GM18498 (cell line): ENCODE results near the gene TNS1.

Source experiments
- ATAC-seq: cut with Tn5 transposase; IDR thresholded peaks from one replicate; pipeline ENCODE4 v1.9.1; 2021; ENCODE audit warnings: mild to moderate bottlenecking, moderate library complexity; ENCODE audit not compliant: unreplicated experiment

TNS1 gene

DNA sequence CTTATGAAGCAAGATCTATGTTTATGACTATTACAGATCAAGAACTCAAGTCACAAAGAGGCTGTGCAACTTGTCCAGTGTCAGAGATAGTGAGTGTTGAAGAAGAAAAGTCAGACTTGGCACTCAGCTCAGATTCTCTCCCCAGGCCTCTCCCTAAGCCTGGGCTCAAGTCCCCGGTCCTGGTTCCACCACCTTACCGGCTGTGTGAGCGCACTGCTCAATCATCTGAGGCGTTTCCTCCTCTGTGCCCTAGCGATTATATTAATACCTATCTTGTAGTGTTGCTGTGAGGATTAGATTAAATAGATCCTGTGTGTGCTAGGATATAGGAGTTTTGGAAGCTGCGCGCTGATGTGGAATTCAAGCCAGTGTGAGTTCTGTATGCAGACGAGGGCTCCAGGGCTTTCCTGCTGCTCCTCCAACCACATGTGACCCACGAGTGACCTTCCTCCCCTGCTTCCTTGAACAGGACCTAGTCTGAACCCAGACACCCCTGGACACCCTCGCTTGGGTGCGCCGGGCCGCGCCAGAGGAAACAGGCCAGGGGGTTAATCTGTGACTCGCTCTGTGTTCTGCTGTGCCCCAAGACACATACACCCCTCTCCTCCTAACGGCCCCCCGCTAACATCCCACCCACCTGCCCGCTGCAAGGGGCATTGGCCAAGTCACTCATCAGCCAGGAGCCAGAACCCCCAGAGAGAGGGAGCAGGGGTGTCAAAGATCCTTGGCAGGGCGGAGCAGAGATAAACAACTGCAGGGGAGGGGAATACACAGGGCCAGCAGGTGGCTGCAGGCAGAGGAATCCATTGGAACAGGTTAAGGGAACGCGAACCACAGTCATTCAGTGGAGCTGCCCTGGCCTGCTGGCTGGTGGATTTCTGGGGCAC is 38.3 kb downstream of the TNS1 start:
- no peak for ATAC-seq

DNA sequence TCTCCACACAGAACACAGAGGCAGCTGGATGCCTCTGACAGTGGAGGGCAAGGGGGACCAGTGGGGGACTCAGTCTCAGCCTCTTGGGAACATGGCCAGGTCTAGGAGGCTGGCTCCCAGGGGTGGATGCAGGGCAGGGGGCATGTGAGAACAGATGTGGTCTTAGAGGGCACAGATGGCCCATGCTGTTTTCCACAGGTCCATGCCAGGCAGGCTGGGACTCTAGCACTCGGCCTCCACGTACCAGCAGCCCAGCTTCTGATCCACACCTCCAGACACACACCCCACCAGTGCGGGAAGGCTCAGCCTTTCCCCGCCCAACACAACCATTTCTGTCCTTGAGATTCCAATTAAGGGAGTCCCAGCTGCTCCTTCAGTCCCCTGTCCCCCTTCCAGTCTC is 42.4 kb downstream of the TNS1 start:
- ATAC-seq: no peak

DNA sequence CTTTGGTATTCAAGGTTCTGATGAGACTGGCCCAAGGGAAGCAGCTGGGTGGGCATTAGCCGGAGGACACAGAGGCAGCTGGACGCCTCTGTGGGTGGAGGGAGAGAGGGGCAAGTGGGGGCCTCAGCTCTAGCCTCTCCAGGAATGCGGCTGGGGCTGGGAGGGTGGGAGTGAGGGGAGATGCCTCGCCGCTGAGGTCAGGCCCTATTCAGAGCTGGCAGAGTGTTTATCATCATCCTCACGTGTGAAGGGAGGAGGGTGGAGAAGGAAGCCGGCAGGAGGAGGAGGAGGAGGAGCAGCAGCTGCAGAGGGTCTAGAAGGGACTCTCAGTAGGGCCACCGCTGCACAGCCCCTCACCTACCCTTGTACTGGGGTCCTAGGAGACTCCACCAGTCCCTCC is 43.1 kb downstream of the TNS1 start:
- ATAC-seq: no peak

DNA sequence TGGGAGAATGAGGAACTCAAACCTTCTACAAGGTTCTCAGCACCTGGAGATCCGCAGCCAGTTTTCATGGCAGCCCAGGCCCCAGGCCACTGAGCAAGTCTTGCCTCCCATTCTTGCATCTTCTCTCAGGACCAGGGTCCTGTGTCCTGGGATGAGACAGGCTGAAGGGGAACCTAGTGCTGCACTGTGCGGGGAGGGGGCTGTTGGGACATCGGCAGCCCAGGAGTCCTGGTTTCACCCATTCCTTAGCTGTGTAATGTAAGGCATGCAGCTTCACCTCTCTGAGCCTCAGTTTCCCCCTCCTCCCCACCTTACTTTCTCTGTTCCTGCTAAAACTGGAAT is 43.9 kb downstream of the TNS1 start:
- no peak for ATAC-seq

DNA sequence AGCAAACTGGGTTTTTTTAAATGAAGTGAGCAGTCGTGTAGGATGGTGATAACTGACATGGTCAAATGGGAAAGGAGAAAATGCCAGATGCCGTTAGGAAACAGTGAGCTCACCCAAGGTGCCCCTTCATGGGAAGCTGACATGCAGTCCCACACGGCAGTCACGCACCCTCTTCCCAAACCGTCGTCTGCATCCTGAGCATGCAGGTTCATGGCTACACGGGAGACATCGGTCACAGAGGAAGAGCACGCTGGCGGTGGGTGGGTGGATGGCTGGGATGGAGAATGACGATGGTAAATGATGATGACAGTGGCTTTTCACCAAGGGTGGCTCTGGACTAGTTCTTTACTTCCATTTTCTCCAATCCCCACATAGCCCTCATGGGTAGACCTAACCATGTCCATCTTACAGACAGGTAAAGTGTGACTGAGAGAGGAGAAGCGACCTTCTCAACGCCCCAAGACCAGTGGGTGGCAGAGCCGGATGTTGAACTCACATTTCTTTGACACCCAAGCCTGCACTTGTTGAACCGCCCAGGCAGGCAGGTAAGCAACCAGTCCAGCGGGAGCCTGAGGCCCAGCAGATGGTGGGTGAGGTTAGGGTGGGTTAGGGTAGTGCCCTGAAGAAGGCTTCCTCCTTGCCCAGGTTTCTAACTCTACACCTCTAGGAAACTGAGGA is 44.5 kb downstream of the TNS1 start:
- ATAC-seq: no peak

DNA sequence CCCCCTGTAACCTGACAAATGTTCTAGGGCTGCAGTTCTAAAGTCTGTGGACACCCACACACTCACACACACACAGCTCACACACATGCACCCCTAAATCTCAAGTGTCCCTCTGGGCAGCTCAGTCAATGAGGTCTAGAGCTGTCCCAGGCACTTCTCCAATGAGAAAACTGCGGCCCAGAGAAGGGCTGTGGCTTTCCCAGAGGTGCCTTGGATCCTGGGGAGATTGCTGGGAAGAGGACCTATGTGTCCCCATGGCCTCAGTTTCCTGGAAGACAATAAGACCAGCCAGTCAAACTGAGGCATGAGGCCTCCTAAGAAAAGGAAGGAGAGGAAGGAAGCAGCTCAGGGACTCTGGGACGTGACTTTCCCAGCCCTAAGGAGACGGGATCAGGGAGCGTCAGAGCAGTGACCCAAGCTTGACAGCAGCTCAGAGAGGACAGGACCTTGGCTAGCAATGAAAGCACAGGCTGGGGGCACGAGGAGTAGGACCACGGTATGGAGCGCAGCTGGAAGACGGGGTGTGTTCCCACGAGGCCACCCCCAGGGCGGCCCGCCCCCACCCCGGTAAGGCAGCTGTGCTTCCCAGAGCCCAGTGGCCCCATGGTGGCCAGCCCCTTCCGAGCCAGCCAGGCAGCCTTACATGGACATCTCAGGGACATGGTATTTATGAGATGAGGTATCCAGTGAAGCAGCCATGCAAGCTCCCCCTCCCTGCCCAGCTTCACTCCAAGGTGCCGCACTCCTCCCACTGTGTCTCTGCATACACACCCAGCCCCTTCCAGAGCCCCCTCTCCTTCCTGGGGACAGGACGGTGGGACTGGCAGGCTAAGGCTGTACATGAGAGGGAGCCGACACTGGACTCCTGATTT is 46.0 kb downstream of the TNS1 start:
- no peak for ATAC-seq

DNA sequence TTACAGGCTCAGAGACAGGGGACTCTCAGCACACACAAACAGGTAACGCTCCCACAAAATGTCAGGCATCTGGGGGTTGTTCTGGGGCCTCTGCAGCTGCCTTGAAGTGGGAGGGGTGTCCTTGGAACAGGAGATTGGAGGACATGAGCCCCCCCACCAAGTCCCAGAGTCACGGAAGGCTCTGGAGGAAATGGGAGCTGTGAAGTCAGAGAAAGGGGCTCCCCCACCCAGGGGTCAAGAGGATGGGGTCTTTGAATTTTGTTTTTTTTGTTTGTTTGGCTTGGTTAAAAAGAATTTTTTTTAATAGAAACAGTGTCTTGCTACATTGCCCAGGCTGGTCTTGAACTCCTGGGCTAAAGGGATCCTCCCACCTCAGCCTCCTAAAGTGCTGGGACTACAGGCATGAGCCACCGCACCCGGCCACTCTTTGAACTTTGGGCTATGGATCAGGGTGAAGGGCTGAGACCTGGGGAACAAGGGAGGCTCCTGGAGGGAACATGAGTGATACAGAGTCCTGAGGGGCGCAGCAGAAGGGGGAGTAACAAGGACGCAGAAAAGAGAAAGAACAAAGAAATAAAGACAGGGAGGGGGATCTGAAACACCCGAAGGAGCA is 46.8 kb downstream of the TNS1 start:
- no peak for ATAC-seq

DNA sequence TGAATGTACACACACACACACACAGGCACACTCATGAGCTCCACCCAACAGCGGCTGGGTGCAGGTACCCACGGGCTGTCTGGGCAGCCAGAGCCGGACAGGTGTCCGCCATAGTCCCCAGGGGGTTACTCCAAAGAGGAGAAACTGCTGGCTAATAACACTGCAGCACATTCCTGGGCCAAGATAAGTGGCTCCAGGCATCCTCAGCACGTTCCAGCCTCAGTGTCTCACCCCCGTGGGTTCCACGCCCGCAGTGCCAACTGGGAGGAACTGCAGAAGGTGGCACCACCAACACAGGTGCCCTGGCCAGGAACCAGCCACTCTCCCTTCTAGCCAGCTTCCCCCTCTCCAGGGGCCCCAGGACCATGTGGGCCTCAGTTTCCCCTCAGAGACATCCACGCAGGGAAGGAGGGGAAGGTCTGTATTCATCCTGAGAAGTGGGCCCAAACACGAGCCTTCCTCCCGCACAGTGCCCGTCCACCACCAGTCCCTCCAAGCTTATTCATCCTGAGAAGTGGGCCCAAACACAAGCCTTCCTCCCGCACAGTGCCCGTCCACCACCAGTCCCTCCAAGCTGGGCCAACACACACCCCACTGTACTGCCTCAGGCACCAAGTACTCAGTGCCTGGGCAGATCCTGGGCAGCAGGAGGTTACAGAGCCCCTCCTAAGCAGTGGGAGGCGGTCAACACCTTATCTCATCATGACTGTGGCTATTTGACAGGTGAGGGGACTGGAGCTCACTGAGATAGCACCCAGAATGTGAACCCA is 47.6 kb downstream of the TNS1 start:
- no peak for ATAC-seq

DNA sequence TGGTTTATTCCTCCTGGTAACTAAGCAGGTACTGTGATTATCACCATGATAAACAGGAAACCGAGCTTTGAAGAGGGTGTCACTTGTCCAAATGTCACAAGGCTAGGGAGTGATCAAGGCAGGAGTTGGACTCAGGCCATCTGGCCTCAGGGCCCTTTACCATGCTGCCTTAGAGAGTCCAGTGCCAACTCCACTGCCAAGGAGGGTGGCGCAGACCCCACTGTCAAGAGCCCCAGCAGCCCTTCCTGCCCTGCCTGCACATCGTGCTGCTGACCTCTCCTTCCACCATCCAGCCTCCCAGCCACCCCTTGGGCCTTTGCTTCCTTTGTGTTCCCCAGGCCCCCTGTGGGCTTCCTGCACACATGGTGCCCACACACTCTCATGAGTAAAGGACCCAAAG is 48.3 kb downstream of the TNS1 start:
- ATAC-seq: no peak

DNA sequence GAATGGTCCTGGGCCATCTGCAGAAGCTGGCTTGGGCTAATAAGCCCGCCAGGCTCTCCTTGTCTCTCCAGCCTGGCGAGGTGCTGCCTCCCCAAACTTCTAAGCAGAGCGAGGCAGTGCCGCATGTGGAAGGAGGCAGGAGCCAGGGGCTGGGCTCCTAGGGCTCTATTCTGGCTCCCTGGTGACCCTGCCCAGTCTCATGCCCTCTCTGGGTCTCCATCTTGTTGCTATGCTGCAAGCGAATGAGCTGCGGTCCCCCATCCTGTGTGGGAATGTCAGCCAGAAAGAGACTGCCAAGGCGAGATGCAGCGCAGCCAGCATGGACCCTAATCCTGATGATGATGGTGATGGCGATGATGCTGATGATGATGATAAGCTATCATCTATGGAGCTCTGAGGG is 48.7 kb downstream of the TNS1 start:
- ATAC-seq: no peak

DNA sequence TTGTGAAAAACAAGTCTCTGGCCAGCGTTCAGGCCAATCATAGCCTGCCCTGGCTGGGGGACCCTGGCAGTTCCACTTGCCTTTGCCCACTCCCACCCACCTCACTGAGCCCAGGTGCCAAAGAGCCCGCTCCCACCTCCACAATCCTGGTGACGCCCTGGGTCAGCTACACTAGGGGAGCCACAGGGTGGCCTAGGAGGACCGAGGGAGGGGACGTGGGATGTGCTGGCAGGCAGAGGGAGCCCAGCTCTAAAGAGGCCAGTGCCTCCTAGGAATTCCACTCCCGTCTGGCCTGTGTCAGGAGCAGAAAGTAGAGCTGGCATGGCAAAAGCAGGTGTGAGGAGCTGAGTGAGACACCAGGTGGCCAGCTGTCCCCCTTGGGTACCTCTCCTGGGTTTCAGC is 49.3 kb downstream of the TNS1 start:
- ATAC-seq: no peak

DNA sequence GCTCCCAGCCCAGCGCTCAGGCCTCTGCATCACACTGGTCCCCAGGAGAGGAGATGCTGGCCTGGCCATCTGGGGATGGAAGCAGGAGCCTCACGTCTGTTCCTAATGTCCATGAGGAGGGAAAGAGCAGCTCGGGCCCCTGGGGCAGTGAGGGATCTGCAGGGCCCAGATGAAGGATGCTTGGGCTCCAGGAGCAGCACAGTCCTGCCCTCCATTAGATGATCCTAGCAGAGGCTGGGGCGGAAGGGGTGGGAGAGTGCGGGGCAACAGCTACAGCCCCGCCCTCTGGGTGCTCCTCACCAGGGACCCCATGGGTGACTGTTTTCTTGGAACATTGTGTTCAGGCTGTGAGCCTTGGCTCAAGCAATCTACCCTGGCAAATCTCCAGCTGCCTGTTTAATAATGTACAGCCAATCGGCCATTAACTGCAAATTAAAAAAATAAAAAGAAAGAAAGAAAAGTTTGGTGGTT is 49.7 kb downstream of the TNS1 start:
- no peak for ATAC-seq

DNA sequence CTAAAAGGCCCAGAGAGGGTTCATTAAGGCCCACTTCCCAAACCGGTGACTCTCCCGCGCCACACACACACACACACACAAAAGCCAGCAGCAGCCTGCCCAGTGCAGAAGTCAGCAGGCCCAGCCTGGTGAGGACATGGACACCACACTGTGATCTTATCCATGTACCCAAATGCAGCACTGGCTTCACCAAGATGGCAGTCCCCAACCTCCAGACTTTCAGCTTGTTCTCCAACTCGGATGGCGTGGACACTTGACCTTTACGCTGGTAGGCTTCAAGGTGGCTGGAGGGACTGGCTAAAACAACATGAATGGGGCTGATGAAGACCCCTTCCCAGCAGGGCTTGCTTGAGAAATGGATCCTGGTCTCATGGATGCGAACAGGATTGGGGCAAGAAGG is 50.4 kb downstream of the TNS1 start:
- ATAC-seq: no peak

DNA sequence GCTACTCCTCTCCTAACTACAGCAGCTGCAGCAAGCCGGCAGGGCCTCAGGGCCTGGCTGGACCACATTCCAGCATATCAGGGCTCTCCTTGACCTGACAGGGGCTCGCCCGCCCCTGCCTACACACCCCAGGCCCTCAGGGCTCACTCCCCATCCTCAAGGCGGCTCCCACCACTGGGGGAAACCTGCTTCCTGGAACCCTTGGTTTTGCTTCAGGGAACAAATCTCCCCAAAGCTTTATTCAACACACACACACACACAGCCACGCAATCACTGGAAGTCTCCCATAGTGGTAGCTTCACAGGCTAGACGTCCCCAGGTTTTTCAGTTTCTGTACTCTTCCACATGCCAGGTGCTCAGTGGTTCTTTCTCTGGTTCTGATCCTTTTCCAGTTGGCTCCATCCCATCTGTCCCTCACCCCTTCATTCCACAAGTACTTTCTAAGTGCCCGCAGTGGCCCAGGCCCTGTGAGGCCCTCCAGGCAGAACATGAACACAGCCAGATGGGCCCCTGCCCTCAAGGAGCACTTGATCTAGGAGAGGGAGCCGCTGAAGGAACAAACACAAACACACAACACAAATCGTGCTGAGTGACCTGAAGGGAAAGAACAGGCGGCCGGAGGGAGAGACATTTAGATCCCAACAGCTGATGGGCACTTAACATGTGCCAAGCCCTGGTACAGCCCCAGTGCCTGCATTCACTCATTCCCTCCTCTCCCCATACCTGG is 51.1 kb downstream of the TNS1 start:
- ATAC-seq: no peak

DNA sequence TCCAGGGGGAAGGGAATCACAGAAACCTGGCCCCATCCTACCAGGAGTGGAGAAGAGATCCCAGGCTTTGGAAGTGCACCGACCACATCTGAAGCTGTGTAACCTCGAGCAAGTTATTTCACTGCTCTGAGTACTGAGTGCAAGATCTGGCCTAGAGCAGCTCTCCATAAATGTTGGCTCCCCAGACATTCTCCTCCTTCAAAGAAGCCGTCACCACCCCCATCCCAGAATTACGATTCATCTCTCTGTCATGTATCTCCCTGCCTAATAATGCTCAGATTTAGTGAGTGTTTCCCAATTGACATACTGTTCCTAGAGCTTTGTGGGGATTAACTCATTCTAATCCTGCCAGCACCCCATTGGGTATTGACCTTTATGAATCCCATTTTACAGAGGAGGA is 51.7 kb downstream of the TNS1 start:
- ATAC-seq: no peak

DNA sequence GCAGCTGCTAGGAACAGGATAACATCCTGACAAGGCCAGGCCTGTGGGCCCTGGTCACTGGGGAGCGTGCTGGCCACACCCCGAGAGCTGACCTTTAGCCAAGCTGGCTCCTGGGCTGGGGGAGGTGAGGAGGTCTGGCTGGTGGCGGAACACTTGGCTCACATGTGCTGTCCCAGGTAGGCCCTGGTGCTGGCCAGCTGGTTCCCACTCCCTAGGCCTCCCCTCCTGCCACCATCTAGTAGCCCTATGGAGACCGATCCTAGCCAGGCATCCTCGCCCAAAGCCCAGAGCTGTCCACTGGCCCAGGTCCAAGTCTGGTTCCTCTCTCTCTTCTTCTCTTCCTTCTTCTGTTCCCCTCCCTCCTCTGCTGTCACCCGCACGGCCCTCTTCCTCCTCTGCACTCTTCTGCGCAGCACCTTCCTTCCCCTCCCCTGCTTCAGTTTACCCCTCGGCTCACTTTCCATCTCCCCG is 52.4 kb downstream of the TNS1 start:
- ATAC-seq: no peak

DNA sequence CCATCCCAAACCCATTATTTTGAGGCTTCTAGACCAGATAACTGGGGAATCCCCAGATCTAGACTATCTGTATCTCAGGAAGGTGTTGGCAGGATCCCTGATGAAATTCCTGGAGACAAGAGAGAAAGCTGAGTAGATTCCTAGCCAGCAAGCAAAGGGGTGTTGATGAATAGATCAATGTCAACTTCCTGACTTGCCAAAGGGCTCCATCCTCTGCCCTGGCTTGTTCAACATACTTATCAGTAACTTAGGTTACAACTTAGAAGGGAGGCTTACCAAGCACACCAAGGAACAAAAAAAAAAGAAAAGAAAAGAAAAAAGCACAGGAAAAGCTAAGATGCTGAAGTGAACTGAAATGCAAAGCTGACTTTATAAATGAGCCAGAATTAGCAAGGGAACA is 53.3 kb downstream of the TNS1 start:
- no peak for ATAC-seq

DNA sequence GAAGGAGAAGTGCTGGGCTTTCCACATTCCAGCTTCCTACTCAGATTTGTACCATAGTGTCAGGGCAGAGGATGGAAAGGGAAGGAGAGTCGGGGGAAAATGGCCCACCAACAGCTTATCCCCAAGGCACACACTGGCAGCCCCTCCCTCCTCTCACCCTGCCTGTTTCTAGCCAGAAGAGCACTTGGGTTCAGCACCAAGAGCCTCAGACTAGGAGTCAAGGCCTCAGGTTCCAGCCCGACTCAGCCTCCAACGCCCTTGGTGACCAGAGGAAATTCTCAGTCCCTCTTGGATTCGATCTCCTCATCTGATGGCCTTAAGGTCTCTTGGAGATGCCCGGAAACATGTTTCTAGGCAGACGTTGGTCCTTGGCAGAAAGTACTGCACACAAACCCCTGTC is 53.9 kb downstream of the TNS1 start:
- no peak for ATAC-seq

DNA sequence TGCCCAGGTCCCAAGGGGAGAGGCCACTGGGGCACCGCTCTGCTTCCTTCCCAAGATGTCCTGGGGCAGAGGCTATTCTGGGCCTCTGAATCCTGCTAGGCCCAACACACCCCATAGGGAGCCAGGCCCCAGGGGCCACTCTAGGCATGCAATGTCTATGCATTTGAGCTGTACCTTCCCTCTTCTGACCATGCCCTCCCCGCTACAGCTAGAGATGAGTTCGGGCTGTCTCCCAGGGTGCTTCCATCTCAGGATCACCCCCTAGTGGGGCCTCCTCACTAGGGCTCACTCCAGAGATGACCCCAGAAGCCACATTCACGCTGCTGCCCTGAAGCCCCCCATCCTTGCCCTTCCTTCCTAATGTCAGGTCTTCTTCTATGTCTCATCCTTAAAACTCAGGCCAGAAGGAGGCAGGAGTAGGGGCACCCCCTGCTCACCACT is 54.4 kb downstream of the TNS1 start:
- ATAC-seq: no peak
